NB4 (cell line): Measurements from ENCODE around the gene ADAMTSL3.
A peak's percentile ranks its signal among the peaks of the same experiment; 100 is the strongest.

Experiments used
- DNase-seq: peaks from one replicate; pipeline ENCODE4 v3.0.0; 2010; ENCODE audit warnings: low read depth
- H3K4me3 ChIP-seq: one replicate; pipeline ENCODE4 v1.5.1; 2011; ENCODE audit warnings: mild to moderate bottlenecking, low read depth, low read length, moderate library complexity
- MAX ChIP-seq: IDR thresholded peaks from 2 replicates; pipeline ENCODE4 v1.6.1; 2011; ENCODE audit warnings: low read depth, low read length
- MYC ChIP-seq: IDR thresholded peaks from 2 replicates; pipeline ENCODE4 v1.6.1; 2011; ENCODE audit warnings: low read depth, low read length
- POLR2A ChIP-seq: IDR thresholded peaks from 2 replicates; pipeline ENCODE4 v1.6.1; 2011; ENCODE audit warnings: mild to moderate bottlenecking; ENCODE audit not compliant: insufficient read length; ENCODE audit errors: extremely low read depth
- TF ChIP-seq, protein P1 (sequence below): IDR thresholded peaks from one replicate; pipeline ENCODE4 v1.5.1; 2012; ENCODE audit warnings: low read depth, low read length

Gene ADAMTSL3

DNA sequence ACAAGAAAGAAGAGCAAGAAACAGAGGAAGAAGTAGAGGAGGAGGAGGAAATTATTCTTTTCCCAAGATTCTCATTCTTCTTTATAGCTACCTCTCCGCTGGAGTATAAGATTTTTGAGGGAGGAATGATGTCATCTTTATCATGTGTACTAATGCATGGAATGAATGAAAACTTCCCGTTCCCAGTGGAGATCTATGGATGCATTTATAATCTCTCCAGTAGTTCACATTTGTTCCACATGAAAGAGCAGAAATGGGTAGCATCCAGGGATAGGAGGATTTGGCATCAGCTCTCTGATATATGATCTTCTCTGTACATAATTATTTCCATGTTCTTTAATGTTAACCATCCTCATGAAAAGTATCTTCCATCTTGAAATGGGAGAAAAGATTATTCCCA is 244.4 kb downstream of the ADAMTSL3 start:
- no peak overlapping the region for H3K4me3 ChIP-seq
- TF ChIP-seq MAX (no peak), MYC (no peak), POLR2A (no peak)
- TF ChIP-seq, protein P1, sequence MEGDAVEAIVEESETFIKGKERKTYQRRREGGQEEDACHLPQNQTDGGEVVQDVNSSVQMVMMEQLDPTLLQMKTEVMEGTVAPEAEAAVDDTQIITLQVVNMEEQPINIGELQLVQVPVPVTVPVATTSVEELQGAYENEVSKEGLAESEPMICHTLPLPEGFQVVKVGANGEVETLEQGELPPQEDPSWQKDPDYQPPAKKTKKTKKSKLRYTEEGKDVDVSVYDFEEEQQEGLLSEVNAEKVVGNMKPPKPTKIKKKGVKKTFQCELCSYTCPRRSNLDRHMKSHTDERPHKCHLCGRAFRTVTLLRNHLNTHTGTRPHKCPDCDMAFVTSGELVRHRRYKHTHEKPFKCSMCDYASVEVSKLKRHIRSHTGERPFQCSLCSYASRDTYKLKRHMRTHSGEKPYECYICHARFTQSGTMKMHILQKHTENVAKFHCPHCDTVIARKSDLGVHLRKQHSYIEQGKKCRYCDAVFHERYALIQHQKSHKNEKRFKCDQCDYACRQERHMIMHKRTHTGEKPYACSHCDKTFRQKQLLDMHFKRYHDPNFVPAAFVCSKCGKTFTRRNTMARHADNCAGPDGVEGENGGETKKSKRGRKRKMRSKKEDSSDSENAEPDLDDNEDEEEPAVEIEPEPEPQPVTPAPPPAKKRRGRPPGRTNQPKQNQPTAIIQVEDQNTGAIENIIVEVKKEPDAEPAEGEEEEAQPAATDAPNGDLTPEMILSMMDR = no peak
- DNase-seq = no peak

- DNase-seq = no peak
- TF ChIP-seq POLR2A (no peak), MYC (no peak)
- TF ChIP-seq, protein P1 = no peak
- no peak overlapping the region for H3K4me3 ChIP-seq
These were observed 245.7 kb downstream of the ADAMTSL3 start for GRCh38 chr15:83899670-83900069.

DNA sequence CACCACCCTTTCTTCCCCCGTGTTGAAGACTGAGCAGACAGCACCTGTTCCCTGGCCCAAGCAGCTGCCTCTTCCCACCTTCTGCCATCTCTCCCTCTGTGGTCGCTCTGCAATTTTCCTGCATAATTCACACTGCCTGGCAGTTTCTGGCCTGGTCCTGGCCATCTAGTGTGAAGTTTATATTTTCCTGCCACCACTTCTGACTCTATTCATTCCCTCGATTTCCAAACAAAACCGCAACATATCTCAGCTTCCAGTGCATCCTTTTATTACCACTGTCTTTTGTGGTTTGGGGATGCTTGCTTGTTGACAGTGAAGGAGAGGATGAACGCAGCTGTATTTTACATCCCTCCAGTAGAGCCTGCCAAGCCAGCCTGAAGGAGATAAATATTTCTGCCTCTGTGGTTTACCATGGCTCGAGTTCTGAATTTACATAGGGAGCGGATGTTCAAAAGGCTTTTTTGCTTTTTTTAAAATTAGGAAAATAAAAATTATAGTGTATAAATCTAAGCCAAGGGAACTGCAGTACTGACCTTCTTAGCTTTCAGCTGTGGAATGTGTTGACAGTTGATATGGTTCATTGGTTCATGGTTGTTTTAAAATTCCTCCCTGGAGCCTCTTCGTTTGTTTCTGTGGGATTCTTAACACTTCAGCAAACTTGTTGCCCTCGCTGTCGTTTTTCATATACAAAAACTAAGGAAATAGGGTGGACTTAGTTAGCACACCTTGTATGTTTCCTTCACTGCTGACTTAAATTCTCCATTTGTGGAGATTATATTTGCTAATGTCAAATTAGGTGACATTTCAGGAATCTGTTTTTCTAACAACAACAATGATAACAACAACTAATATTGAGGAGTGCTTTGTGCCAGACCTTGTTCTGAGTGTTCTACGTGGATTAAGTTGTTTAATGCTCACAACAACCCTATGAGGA is 250.5 kb downstream of the ADAMTSL3 start:
- no peak overlapping the region for H3K4me3 ChIP-seq
- TF ChIP-seq MAX = no peak
- no peak for TF ChIP-seq POLR2A
- TF ChIP-seq, protein P1 = no peak
- no peak for TF ChIP-seq MYC
- DNase-seq = peak; percentile 27

- no peak overlapping the region for H3K4me3 ChIP-seq
- no peak for TF ChIP-seq MAX
- no peak for TF ChIP-seq MYC
- no peak for TF ChIP-seq POLR2A
- TF ChIP-seq, protein P1 = no peak
- no peak for DNase-seq
These were observed 251.8 kb downstream of the ADAMTSL3 start for GRCh38 chr15:83905556-83906273.

- DNase-seq = no peak
- TF ChIP-seq MAX (no peak), POLR2A (no peak), MYC (no peak)
- TF ChIP-seq, protein P1 = no peak
- no peak overlapping the region for H3K4me3 ChIP-seq
These were observed 257.4 kb downstream of the ADAMTSL3 start for GRCh38 chr15:83911345-83911744.
